NCI-H187 treated with DMSO at 0.1 percent for 48 hours (cell line): Measurements from ENCODE around the gene KCNK7.

Source experiments
- DNase-seq: peaks from one replicate; lab custom pipeline; 2025; lab: John Stamatoyannopoulos, UW

Gene KCNK7

DNA sequence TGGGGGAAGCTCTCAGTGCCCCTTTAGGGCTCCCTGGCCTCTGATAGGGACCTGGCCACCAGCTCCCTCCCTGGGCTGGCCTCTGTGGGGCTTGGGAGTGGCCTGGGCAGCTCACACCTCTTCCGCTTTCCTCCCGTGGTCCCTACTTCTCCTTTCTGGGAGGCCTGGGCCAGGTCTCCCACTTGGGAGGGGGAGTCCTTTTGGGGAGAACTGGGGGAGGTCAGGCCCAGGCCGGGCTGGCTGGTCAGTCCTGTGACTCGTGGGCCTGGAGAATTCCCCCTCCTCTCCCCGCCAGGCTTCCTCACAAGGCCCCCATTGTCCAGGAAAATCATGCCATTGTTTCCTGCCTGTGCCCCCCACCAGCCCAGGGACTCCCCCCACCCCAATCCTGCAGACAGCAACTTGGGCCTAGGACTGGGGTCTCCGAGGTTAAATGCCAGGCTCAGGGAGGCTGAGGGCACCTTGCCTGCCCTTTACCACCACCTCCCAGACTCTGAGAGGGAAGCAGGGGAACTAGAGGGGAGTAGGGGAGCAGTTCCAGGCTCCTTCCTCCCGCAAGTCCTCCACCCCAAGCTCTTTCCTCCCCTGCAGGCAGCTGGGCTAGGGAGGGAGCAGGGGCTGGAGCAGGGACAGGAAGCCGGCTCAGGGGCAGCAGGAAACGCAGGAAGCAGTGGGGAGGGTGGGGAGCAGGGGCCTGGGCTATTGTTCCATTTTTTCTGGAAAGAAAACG lies 15.6 kb upstream of the KCNK7 start:
- no peak for DNase-seq

- no peak for DNase-seq
Observed at GRCh38 chr11:65610404-65610803, 14.8 kb upstream of the KCNK7 start.

DNA sequence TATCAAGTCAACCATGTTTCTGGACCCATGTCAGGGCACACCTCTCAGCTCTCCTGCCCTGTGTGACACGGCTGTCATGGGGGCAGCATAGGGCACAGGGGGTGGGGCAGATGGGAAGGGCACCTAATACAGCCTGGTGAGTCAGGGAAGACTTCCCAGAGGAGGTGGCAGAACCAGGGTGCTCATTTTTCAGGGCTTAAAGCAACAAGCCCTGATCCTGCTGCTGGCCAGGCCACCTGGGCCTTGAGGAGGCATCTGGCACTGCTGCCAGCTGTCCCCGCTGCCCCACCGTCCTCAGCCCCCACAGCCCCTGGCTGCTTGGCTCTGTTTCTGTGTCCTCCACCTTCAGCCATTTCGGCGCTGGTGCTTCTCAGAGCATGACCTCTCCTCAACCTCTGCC lies 14.1 kb upstream of the KCNK7 start:
- DNase-seq, result no peak

DNA sequence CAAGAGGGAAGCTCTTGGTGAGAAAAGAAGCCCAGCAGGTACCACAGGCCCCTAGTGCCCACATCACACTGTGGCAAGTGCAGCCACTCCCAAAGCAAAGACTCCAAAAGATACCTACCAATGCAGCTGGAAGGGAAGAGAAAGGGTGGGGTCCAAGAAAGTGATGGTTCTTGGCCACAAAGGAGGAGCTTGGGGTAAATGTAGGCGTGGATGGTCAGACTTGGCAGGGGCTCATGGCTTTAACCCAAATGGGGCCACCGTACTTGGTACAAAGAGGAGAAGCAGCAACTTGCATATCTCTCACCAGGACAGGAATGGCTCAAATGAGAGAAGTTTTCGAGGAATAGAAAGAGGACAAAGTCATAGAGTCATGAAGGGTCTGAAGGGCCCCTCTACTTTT lies 13.6 kb upstream of the KCNK7 start:
- no peak for DNase-seq

DNA sequence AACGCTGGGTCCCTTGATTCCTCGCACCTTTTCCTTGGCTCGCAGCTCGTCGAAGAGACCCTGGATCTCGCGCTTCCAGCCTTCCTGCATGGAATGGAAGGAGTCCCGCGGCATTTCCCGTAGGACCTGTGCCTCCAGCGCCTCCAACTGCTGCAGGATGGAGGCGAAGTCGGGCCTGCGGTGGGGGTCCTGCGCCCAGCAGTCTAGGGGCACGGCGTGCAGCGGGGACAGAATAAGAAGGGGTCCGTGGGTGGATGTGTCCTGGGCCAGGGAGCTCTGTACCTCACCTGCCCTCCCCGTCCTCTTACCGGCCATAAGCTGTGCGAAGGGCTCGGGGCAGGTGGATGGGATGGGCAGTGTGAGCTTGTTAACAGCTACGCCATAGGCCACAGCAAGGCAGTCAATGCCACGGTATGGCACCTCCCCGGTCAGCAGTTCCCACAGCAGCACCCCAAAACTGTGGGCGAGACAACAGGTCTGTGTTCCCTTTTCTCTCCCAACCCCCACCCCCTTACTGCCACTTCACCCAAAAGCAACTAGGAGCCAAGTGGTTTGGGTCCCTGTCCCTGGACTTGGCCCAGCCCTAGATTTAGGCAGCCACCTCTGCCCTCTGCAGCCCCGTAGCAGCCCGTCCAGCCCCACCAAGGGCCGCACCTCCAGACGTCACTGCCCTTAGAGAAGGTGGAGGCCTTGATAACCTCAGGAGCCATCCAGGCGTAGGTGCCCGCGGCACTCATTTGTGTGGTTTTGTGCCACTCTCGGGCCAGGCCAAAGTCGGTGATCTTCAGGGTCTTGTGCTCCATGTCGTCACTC lies 12.2 kb upstream of the KCNK7 start:
- no peak for DNase-seq

DNA sequence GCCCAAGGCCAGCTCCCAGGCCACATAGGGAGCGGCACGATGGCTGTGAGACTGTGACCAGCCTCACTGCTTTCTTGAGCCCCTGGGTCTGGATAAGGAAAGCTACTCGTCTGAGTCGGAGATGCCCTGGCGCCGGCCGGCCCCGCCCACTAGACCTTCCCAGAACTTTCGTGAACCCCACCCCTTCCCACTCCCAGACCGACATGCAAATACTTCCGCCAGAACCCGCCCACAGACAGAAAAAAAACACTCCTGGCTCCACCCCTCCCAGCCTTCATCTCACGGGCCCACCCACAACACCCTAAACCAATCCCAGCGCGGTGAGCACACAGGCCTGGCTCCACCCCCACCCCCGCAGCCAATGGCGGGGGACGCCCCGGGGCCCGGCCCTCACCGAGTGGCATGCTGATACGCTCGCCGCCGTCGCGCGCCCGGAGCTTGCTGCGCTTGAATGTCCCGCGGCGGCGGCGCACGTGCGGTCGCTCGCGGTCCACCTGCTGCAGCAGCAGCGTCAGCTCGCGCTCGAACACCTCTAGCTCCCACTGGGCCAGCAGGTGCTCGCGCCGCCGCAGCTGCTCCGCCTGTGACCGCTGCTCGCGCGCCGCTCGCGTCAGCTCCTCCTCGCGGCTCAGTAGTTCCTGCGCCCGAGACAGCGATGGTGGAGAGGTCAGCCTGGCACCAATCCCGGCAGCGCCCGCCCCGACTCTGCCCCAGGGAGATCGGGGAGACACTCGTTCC lies 11.4 kb upstream of the KCNK7 start:
- no peak for DNase-seq

- DNase-seq, result no peak
Observed at GRCh38 chr11:65604258-65604657, 8.7 kb upstream of the KCNK7 start.

- DNase-seq, result no peak
Observed at GRCh38 chr11:65599955-65600246, 4.3 kb upstream of the KCNK7 start.

DNA sequence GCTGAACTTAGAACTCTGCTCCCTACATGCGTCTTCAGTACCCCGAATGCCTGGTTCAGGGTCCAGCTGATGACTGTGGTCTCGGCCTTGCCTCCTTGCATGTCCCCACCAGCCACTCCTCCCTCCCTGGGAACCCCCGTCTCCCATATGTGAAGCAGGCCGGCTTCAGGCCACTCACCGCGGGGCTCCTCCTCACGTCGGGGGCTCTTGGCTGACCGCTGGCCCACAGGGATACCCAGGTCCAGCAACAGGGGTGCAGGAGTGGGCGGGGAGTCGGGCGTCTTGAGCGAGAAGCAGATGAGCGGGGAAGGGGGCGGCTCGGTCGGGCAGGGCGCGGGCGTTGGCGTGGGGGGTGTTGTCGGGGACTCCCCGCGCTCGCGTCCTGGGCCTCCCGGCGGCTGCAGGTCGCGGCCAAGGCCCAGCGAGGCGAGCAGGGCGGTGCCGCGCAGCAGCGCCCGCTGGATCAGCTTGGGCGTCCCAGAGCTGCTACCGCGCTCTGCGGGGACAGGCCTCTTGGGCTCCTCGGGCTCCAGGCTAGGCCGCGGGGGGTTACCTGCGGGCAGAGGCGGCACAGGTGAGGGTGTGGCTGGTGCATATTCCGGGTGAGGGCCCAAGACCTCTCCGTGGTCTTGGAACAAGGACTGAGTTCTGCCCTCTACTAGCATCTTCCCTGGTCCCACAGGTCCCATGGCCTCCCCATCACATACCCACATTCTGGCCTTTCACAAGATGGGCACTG lies 3.8 kb upstream of the KCNK7 start:
- no peak for DNase-seq

- DNase-seq, result no peak
Observed at GRCh38 chr11:65598258-65598699, 2.7 kb upstream of the KCNK7 start.

- no peak for DNase-seq
Observed at GRCh38 chr11:65596520-65596919, 920 bp upstream of the KCNK7 start.

- DNase-seq, result no peak
Observed at GRCh38 chr11:65595131-65595530, 469 bp downstream of the KCNK7 start.

DNA sequence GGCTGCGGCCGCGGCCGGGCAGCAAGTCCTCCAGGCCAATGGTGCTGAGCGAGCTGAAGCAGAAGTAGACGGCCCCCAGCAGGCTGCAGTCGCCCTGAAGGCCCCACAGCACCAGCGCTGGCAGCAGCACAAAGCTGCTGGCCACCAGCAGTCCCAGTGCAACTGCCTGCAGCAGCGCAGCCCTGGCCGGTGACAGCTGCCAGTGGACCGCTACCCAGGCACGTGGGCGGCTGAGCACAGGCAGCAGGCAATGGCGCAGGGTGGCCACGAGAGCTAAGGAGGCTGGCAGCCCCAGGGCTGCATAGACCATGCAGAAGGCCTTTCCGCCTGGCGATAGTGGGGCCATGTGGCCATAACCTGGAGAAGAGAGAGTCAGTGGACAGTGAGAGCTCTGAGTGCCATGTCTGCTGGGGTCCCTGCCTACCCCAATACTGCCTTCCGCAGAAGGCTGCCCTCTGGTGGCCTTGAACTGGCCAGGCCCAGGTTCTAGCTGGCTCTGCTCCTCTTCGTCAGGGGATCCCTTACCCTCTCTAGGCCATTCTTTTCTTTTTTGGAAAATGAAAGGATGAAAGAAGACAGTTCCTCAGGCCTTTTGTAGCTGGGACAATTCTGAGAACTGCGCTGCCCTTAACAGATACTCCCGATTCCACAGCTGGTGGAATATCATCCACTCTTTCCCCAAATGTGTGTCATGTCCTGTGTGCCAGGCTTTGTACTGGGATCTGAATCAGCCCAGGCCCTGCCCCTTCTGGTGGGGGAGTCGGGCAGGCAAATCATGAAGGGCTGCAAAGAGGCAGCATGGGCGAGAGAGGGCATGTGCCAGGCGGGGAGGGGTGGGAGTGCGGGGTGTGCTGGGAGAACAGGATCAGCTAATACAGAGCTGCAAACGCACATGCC lies 1.8 kb downstream of the KCNK7 start:
- DNase-seq, result no peak

DNA sequence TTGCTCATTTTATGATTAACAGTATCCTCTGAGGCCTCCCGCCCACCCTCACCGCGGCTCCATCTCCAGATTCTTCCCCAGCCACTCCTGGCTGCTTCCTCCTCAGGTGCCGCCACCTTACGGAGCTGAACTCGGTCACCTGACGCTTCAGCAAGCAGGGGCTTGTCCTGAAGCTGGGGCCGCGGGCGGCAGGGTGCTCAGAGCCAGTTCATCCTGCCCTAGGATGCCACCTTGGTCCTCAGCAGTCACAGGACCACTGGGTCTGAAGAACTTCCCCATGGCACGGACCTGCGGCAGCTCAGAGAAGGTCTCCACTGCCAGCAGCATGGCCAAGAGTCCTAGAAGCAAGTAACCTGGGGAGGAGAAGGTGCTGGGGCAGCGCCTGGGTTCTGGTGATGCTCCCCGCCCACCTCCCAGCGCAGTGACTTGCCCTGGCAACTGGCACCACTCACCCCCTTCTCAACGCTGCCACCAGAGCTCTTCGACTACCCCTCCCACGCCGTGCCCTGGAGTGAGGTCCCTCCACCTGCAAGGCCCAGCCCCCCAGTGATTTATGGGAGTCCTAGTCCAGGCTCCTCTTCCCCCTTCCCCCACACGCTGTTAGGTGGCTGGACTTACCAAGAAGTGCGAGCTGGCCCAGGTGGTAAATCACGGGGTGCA lies 2.6 kb downstream of the KCNK7 start:
- DNase-seq, result no peak

GRCh38 chr11:65591939-65592857 lies 3.4 kb downstream of the KCNK7 start:
- DNase-seq, result no peak

DNA sequence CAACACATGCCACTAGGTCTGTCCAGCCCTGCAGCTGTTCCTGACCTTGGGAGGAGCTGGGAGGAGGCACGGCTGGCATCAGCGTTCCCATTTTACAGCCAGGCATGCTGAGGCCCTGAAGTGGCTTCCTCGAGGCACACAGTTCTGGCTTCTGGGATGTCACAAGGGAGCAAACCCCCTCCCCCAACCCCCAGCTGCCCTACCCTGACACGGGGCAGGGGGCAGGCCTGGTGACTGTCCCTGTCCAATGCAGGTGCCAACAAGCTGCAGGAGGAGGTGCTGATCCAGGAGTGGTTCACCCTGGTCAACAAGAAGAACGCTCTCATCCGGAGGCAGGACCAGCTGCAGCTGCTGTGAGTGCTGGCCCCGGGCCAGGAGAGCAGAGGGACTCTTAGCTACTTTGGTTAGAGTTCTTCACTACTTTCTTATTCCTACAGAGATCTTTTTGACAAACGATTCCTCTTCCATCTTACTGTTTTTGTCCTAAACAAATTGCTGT lies 5.3 kb downstream of the KCNK7 start:
- DNase-seq, result no peak

DNA sequence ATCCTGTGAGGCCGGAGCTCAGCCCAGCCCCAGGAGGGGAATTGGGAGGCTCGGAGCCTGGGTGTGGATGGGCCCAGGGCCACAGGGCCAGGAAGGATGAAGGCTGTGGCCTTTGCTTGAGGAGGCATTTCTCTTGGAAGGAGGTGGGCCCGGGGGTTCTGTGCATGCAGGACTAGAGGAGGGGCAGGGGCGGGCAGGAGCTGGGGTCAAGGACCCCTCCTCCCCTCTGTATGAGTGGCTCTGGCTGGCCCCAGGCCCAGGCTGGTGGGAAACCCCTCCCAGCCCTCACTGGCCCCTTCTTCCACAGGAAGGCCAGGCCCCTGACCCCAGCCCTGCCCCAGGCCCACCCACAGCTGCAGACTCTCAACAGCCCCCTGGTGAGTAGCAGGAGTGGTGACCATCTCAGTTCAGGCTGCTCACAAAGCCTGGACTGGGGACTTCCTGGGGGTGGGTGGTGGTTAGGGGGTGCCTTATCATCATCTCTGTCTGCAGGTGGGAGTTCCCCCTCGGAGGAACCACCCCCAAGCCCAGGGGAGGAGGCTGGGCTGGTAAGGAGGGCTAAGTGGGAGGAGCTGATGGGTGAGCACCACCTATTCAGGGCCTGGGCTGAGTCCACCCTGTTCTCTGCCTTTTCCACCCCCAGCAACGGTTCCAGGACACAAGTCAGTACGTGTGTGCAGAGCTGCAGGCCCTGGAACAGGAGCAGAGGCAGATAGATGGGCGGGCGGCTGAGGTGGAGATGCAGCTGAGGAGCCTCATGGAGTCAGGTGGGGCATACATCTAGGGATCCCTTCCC lies 6.0 kb downstream of the KCNK7 start:
- no peak for DNase-seq

DNA sequence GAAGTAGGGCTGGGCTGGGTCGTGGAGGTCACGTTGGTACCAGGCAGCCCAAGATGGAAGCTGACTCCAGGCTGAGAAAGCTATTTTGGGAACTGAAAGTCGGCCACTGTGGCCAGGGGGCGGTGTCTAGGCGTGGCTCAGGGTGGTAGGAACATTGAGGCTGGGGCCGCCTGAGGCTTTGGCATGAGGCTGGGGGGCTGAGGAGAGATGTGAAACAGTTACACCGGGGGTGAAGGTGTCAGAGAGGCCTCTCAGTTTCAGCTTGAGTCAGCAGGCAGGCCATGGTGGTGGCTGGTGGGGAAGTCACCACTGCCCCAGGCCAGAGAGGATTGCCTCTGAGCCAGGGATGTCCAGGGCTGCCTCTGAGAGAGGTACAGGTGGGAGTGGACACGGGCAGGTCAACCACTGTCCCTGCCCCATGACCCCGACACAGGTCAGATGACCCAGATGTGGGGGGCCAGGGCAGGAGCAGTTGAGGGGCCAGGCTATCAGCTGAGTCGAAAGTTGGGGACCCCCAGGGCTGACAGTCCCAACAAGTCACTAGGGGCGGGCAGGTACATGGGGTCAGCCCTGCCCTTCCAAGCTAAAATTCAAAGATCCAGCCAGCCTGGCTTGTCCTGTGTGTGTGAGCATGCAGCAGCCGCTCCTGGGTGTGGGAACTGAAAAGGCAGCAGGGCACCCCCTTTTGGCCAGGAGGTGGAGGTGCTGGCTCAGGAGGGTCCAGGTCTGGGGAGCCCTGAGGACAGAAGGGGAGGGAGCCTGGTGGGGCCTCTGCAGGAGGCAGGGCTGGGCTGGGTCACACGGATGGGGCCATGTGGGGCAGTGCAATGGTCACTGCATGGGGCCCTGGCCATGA lies 7.2 kb downstream of the KCNK7 start:
- DNase-seq, result no peak
